Measurements from ENCODE around the gene RANBP10.

DNA sequence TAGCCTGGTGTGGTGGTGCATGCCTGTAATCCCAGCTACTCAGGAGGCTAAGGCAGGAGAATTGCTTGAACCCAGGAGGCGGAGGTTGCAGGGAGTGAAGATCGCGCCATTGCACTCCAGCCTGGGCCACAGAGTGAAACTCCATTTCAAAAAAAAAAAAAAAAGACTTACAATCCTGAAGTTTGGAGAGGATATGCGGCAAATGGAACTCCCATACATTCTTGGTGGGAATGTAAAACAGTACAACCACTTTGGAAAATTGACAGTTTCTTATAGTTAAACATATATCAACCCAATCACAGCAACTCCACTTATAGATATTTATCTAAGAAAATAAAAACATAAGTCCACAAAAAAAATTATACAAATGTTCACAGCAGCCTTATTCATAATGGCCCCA lies 99.2 kb downstream of the RANBP10 start:
- TF ChIP-seq, protein P1, sequence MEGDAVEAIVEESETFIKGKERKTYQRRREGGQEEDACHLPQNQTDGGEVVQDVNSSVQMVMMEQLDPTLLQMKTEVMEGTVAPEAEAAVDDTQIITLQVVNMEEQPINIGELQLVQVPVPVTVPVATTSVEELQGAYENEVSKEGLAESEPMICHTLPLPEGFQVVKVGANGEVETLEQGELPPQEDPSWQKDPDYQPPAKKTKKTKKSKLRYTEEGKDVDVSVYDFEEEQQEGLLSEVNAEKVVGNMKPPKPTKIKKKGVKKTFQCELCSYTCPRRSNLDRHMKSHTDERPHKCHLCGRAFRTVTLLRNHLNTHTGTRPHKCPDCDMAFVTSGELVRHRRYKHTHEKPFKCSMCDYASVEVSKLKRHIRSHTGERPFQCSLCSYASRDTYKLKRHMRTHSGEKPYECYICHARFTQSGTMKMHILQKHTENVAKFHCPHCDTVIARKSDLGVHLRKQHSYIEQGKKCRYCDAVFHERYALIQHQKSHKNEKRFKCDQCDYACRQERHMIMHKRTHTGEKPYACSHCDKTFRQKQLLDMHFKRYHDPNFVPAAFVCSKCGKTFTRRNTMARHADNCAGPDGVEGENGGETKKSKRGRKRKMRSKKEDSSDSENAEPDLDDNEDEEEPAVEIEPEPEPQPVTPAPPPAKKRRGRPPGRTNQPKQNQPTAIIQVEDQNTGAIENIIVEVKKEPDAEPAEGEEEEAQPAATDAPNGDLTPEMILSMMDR (IDR thresholded peaks at IDR 0.05), result no peak
- TF ChIP-seq POLR2A (IDR thresholded peaks at IDR 0.05), result no peak

Measured in breast epithelium (tissue), 3 donors.